ENCODE data around the gene PRKCA. TPM values are rescaled to one million over a fixed set of nuclear protein-coding genes. Genes with fewer than 3 reads are reported as not detected.

PRKCA gene
- total and polyA plus RNA-seq, 9 of the 15 experiments (the other 6 are each of a cell fraction or from before 2014, with no cell fraction given) = 3.2 to 33.0 (median 17.8) TPM

GRCh38 chr17:66734186-66734943, 432.0 kb downstream of the PRKCA start (continued):
- TF ChIP-seq ZNF134 (CRISPR knock-in tag; conservative IDR thresholded peaks at IDR 0.05) = peak; percentile 67; the same call in 1 of the 2 replicates
- no peak for TF ChIP-seq BRD9 (IDR thresholded peaks at IDR 0.05; ENCODE audit: low read depth, partially characterized antibody)
- TF ChIP-seq TEAD4 (IDR thresholded peaks at IDR 0.05; ENCODE audit: low read length) = no peak
- no peak for TF ChIP-seq TEAD4 (CRISPR knock-in tag; IDR thresholded peaks at IDR 0.05; ENCODE audit: borderline replicate concordance)
- no peak for TF ChIP-seq POLR2AphosphoS5 (IDR thresholded peaks at IDR 0.05; ENCODE audit: control insufficient read depth, insufficient read depth, low read depth, low read length)
- no peak for TF ChIP-seq RB1 (IDR thresholded peaks at IDR 0.05; ENCODE audit: low read depth)
- TF ChIP-seq NCOR1 (IDR thresholded peaks at IDR 0.05) = no peak
- no peak for TF ChIP-seq RFX7 (CRISPR knock-in tag; IDR thresholded peaks at IDR 0.05)
- no peak for TF ChIP-seq MAFG (tag; conservative IDR thresholded peaks at IDR 0.05)
- TF ChIP-seq RBM34 (IDR thresholded peaks at IDR 0.05; ENCODE audit: borderline replicate concordance, insufficient read depth, low read length) = no peak
- no peak for TF ChIP-seq NR1H2 (CRISPR knock-in tag; IDR thresholded peaks at IDR 0.05)
- TF ChIP-seq SAFB2 (IDR thresholded peaks at IDR 0.05; ENCODE audit: borderline replicate concordance, low read depth, low read length, severe bottlenecking) = no peak
- TF ChIP-seq NCOA6 (IDR thresholded peaks at IDR 0.05) = no peak
- no peak for TF ChIP-seq E2F1 (CRISPR knock-in tag; IDR thresholded peaks at IDR 0.05)
- no peak for TF ChIP-seq NKRF (IDR thresholded peaks at IDR 0.05; ENCODE audit: borderline replicate concordance)
- TF ChIP-seq HDAC8 (tag; IDR thresholded peaks at IDR 0.05) = peak; percentile 92
- no peak for TF ChIP-seq PHF20 (IDR thresholded peaks at IDR 0.05; ENCODE audit: partially characterized antibody)
- no peak for TF ChIP-seq ZNF717 (CRISPR knock-in tag; IDR thresholded peaks at IDR 0.05)
- no peak for TF ChIP-seq ZFP30 (CRISPR knock-in tag; IDR thresholded peaks at IDR 0.05; ENCODE audit: borderline replicate concordance)
- no peak for TF ChIP-seq NELFE (IDR thresholded peaks at IDR 0.05; ENCODE audit: insufficient read depth, insufficient read length)
- no peak for TF ChIP-seq CBX5 (IDR thresholded peaks at IDR 0.05; ENCODE audit: borderline replicate concordance, low read depth)
- no peak for TF ChIP-seq LARP7 (IDR thresholded peaks at IDR 0.05)
- no peak for TF ChIP-seq GABPA (tag; conservative IDR thresholded peaks at IDR 0.05; ENCODE audit: low read depth)
- no peak for TF ChIP-seq TFE3 (CRISPR knock-in tag; IDR thresholded peaks at IDR 0.05)
- no peak for TF ChIP-seq ZNF165 (CRISPR knock-in tag; IDR thresholded peaks at IDR 0.05; ENCODE audit: borderline replicate concordance)
- no peak for TF ChIP-seq CTBP1 (IDR thresholded peaks at IDR 0.05; ENCODE audit: borderline replicate concordance)
- no peak for TF ChIP-seq NFATC3 (IDR thresholded peaks at IDR 0.05)

All from K562 (cell line).